HT-29 (cell line): Measurements from ENCODE around the gene THSD7A. TPM values are rescaled to one million over a fixed set of nuclear protein-coding genes. Genes with fewer than 3 reads are reported as not detected.

ENCODE experiments used
- DNase-seq: peaks from one replicate; pipeline ENCODE4 v3.0.0-alpha.2; 2015; ENCODE audit warnings: low spot score
- total RNA-seq: library from RNA; depleted of rRNA; stranded (reverse); fragments of >200 nt; shearing (Covaris generic); gene quantifications from 2 replicates; pipeline ENCODE4 v1.2.3, GENCODE V29; 2014

The THSD7A gene
- total RNA-seq, 1 experiment from 2014 or later = not detected

- no peak for DNase-seq
Measured at GRCh38 chr7:11336432-11336831, 495.6 kb downstream of the THSD7A start.

DNA sequence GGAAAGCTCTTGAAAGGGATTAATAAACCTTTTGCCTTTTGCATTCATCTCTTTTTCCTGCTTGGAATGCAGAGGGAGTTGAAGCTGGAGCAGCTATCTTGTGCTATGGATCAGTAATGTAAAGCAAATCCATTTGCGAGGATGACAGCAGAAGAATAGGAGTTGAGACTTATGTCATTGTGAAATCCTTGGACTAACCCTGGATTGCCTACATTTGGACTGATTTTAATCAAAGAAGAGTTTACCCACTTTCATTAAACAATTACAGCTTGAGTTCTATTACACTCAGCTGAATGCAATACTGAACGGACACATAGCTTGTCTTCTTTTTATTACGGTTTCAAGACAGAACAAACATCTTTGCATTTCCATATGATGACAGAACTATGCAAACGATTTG lies 496.1 kb downstream of the THSD7A start:
- DNase-seq = no peak

- no peak for DNase-seq
Measured at GRCh38 chr7:11332865-11333228, 499.2 kb downstream of the THSD7A start.

DNA sequence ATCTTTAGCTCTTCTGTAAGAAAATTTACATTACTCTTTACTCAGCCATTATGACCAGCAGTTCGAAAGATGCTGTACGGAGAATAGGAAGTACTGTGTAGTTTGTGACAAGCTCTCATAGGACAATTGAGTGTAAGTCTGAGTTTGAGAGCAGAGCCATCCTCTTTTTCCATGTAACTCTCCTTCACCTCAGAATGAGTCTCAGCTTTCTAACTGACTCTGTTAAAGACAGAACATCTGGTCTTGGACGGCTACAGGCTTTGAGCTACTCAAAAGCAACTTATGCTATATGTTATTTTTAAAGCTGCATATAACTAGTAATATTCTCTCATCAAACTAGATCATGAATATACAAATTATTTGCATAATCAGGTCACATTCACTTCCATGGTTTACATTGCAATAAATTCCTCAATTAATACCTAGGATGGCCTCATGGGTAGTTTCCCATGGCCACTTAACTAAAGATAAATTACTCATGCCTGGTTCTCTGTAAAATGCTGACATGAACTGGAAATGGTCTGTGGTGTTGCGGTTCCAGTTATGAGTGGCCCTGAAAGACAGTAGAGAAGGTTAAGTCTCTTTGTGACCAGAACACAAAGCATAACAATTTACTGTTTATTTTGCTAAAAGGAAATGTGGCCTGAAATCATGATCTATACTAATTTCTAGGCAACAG lies 499.7 kb downstream of the THSD7A start:
- DNase-seq = no peak

DNA sequence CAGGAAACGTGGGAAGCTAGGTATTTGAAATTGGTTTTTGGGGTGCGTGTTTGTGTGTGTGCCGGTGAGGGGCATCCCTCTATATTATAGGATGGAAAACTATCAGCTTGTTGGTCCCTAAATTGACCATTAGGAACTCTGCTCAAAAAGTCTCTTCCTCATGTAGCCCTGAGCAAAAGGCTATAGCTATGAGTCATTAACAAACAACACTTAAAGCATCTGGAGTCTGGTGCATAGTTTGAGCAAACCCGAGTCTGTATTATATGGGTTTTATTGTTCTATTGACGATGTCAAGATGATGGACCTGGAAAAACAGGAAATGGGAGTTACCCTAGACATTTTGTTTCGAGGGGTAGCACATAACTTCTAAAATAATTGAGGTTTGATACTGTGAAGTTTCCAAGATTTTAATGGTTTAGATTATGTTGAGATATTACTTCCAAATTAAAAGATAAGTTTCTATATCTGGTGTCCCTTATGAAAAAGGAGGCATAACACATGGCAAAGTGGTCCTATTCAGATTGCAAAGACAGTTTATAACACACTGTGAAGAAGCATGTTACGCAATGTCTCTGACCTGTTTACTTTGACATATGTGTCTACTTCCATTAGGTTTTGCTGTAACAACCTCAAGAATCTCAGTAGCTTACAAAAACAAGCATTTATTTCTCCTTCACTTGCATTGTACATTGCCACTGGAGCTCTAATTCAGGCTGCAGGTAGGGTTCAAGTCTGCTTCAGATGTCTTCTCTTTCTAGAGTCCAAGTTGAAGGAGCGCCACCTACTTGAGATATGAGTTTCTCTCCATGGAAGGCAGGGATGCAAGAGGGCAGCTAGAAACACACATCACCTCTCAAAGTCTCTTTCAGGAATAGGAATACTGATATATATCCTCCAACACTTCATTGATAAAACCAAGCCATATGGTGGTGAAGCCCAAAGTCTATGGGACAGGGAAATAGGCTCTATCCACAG lies 500.6 kb downstream of the THSD7A start:
- DNase-seq = no peak

GRCh38 chr7:11330717-11331116 lies 501.3 kb downstream of the THSD7A start:
- DNase-seq = no peak

GRCh38 chr7:11330208-11330607 lies 501.8 kb downstream of the THSD7A start:
- no peak for DNase-seq

GRCh38 chr7:11329626-11330025 lies 502.4 kb downstream of the THSD7A start:
- DNase-seq = no peak

GRCh38 chr7:11328309-11328708 lies 503.7 kb downstream of the THSD7A start:
- DNase-seq = no peak

- DNase-seq = no peak
Measured at GRCh38 chr7:11327633-11328032, 504.4 kb downstream of the THSD7A start.
